Hematopoietic multipotent progenitor cell treated with erythropoietin and hydrocortisone succinate and interleukin-3 and kit ligand, for 4 days (in vitro differentiated cells): Measurements from ENCODE around the gene KCNG3.

Source experiments
- DNase-seq: peaks from one replicate; pipeline ENCODE4 v3.0.0-alpha.2; 2015

Gene KCNG3

DNA sequence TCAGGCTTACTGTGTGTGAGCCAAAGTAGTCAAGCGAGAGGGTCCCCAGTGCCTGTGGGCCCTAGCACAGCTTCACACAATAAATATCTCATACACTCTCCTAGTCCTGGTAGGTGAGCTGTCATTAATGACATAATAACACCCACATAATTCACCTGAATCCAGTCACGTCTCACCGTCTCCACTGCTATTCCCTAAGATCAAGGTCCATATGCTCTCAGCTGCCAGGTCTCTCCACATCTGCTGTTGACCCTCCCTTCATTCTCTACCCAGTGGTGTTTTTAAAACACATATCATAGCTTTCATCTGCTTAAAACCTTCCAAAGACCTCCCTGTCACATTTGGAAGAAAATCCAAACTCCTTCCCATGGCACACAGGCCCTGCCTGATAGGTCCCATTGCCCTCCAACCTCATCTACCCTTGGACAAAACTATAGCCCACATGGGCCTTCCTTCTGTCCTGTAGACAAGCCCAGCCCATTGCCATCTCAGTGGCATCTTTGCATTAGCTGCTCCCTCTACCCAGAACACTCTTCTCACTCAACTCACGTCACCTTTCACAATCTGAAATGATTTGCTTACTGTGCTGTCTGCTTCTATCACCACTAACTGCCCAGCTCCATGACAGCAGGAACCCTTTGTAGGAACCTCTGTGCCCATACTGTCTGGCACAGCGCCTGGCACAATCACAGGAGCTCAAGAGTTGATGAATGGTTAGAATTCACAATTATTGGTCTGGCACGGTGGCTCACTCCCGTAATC, 7.5 kb downstream of the KCNG3 start:
- DNase-seq: no peak

DNA sequence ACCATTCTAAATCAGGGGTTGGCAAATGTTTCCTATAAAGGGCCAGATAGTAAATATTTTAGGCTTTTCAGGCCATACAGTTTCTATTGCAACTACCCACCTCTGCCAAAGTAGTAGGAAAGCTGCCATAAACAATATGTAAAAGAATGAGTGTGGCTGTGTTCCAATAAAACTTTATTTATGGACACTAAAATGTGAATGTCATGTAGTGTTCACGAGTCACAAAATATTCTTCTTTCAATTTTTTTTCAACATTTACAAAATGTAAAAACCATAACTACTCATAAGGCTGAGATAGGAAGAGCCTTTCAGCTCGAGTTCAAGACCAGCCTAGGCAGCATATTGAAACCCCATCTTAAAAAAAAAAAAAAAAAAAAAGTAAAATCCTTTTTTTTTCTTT, 13.4 kb downstream of the KCNG3 start:
- no peak for DNase-seq

GRCh38 chr2:42474765-42475454, 18.9 kb downstream of the KCNG3 start:
- no peak for DNase-seq

DNA sequence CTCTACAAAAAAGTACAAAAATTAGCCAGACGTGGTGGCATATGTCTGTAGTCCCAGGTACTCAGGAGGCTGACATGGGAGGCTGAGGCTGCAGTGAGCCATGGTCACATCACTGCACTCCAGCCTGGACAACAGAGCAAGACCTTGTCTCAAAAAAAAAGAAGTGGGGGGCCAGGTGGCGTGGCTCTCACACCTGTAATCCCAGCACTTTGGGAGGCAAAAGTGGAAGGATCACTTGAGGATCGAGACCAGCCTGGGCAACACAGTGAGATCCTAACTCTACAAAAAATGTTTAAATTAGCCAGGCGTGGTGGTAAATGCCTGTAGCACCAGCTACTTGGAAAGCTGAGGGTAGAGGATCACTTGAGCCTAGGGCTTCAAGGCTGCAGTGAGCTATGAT, 23.1 kb downstream of the KCNG3 start:
- DNase-seq: no peak

GRCh38 chr2:42464631-42465030, 29.2 kb downstream of the KCNG3 start:
- DNase-seq: peak; percentile 75

GRCh38 chr2:42463570-42463969, 30.2 kb downstream of the KCNG3 start:
- no peak for DNase-seq

GRCh38 chr2:42459296-42459695, 34.5 kb downstream of the KCNG3 start:
- DNase-seq: no peak

- no peak for DNase-seq
Measured at GRCh38 chr2:42458396-42458795, 35.4 kb downstream of the KCNG3 start.

DNA sequence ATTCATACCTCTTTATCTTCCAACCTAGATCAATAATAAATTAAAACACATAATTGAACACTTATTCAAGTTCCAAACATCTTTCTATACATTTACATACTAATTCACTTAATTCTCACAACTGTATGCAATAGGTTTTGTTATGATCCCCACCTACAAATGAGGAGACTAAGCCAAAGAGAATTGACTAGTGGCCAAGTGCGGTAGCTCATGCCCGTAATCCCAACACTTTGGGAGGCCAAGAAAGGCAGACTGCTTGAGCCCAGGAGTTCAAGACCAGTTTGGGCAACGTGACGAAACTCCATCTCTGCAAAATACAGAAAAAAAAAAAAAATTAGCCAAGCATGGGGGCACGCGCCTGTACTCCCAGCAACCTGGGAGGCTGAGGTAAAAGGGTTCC, 36.8 kb downstream of the KCNG3 start:
- peak; percentile 8 for DNase-seq

GRCh38 chr2:42456126-42456839, 37.5 kb downstream of the KCNG3 start:
- no peak for DNase-seq

DNA sequence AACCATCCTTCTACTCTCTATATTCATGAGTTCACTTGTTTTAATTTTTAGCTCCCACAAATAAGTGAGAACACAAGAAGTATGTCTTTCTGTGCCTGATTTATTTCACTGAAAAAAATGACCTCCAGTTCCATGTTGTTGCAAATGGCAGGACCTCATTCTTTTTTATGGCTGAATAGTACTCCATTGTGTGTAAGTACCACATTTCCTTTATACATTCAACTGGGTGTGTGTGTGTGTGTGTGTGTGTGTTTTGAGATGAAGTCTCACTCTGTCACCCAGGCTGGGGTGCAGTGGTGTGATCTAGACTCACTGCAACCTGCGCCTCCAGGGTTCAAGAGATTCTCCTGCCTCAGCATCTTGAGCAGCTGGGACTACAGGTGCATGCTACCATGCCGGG, 41.2 kb downstream of the KCNG3 start:
- DNase-seq: no peak

GRCh38 chr2:42450136-42450535, 43.6 kb downstream of the KCNG3 start:
- DNase-seq: no peak

GRCh38 chr2:42449163-42450087, 44.4 kb downstream of the KCNG3 start:
- no peak for DNase-seq

DNA sequence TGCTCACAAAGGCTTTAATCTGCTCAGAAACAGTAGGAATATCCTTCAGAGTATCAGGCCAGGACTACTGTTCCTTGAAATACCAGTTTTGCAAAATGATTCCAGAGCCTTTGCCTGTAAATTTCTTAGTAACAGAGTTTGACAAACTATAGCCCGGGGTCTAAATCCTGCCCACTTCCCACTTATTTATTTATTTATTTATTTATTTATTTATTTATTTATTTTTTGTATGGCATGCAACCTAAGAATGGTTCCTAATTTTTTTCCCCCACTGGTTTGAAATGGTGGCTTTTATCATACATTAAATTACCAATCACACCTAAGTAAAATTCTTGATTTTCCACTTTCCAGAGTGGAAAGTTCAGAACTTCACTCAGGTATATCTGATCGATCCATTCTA, 45.6 kb downstream of the KCNG3 start:
- DNase-seq: no peak

DNA sequence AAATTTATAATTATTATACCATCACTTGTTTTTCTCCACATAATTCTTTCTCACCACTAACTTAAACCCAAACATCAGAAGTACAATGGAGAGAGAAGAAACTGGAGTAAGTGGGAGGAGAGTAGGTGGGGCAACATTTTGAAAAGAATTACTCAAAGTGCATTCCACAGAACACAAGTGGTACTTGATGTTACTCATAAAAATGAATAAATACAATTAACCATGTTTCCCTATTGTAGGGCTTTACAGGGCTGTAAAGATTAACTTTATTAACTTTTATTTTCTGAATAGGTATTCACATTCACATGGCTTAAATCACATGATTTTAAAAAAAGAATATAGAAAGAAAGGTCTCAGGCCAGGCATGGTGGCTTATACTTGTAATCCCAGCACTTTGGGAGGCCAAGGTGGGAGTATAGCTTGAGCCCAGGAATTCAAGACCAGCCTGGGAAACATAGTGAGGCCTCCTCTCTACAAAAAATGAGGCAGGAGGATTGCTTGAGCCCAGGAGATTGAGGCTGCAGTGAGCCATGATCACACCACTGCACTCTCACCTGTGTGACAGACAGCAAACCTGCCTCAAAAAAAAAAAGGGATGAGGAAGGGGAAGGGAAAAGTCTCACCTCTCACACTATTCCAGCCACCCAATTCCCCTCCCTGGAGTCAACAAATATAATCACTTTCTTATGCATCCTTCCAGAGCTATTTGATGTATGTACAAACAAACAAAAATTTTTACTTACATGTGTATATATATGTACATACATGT, 47.1 kb downstream of the KCNG3 start:
- no peak for DNase-seq

DNA sequence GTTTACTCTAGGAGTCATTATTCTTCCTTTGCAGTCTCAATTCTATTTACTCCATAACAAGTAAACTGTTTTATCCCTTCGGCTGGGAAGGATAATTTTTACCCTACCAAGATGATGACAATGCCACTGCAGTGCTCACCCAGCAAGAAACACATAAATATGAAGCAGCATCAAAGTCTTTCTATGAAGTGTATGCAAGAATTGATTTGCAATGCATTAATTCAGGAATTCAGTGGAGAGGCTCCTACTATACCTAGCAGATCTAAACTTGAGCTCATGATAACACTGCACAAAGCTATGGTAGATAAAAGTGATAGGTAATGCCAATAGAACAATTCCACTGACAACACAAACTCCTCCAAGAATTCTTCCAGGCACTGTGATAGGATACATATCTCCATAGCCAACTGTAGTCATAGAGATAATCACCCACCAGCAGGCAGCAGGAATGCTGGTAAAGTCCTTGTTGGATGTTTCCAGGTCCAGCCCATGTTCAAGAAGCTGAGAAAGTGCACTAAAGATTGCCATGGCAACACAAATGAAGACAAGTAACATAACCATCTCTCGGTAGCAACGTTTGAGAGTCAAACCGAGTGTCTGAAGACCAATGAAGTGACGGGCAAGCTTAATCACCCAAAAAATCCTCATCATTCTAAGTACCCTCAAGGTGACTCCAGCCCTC, 49.9 kb downstream of the KCNG3 start:
- DNase-seq: no peak

DNA sequence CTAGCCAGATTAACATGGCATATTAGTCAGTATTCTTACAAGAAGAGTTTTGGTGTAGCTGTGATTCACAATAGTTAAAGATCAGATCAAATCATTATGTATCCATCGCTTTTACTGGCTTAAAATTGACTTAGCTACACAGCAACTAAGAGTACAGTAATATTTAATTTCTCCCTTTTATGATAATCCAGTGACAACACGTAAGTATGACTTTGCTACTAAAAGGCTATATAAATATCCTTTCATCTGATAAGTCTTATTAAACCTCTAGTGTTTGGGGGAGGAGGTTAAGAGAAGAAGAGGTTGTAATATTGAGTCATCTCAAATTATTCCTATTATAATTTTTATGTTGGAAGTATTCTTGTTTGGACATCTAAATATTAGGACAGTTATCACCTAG, 51.0 kb downstream of the KCNG3 start:
- no peak for DNase-seq

GRCh38 chr2:42438685-42439084, 55.1 kb downstream of the KCNG3 start:
- no peak for DNase-seq

- DNase-seq: no peak
Measured at GRCh38 chr2:42436370-42436769, 57.4 kb downstream of the KCNG3 start.

GRCh38 chr2:42435628-42436027, 58.2 kb downstream of the KCNG3 start:
- no peak for DNase-seq

DNA sequence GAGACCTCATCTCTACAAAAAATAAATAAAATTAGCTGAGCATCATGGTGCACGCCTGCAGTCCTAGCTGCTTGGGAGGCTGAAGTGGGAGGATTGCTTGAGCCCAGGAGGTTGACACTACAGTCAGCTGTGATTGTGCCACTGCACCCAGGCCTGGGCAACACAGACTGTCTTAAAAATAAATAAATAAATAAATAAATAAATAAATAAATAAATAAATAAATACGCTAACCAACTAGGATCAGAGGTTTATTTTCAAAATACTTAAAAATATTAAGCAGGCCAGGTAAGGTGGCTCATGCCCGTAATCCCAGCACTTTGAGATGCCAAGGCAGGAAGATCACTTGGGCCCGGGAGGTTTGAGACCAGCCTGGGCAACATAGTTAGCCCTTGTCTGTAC, 63.6 kb downstream of the KCNG3 start:
- DNase-seq: no peak

DNA sequence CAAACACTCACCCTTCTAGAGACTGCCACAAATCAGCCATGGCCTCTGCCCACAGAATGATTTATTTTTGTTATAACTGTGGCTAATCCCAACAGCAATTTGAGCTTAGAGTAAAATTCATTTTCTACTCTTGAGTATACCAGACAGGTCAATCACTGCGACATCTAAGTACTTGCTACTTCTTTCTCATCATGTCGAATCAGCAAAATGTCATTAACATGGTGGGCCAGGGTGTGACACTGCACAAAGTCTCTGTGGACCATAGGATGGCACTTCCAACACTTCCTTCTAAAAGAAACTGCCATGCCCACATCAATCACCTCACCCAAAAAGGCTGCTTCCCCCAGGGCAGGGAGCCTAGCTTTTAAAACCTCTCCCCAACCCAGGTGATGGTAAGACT, 64.4 kb downstream of the KCNG3 start:
- DNase-seq: no peak
